ENCODE measurements around the gene LHPP. TPM values are rescaled to one million over a fixed set of nuclear protein-coding genes. Genes with fewer than 3 reads are reported as not detected.

Gene LHPP
- total RNA-seq, 4 donors from 2014 or later = 12.3 to 25.0 (median 16.2) TPM

DNA sequence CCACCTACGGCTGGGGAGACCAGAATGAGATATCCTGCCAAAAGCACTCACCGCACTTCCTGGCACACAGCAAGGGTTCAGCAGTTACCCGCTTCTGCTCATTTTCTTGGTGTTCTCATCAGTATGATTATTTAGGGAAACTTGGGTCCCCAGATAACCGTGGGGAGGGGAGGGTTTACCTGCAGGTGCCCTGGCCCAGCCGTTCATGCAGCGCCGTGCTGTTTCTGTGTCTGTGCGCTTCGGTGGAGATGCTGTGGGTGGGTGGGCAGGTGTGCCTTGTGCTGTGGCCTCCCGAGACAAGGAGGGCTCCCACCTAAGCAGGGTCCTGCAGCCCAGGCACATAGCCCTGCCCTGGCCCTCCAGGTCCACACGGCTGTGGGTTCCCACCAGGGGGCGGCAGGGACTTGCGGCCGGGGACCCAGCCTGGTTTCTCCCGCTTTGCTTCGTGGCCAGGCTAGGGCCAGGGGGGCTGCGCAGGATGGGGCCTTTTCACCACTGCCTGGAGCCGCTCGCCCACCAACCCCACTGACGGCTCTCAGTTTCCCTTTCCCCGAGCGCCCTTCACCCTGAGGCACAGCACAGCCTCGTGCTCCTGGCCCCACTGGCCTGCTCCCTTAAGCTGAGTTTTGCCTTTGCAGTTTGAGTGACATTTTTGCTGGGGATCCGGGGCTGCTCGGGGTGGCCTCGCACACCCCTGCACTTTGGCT, 78.5 kb downstream of the LHPP start:
- Histone ChIP-seq H3K27me3 (no peaks in the 10 kb centered on the region), H3K4me3 (no peak overlapping the region), H3K4me1 (peaks cover 0 to 20% (median 0%) of the 10 kb centered on the region in 3 donors), H3K27ac (peak overlapping the region in 1 of 4 donors; percentile 20), H3K36me3 (no peaks in the 10 kb centered on the region), H3K9me3 (no peaks in the 10 kb centered on the region)
- no peak for TF ChIP-seq POLR2A (IDR thresholded peaks at IDR 0.05)
- TF ChIP-seq, protein P1, sequence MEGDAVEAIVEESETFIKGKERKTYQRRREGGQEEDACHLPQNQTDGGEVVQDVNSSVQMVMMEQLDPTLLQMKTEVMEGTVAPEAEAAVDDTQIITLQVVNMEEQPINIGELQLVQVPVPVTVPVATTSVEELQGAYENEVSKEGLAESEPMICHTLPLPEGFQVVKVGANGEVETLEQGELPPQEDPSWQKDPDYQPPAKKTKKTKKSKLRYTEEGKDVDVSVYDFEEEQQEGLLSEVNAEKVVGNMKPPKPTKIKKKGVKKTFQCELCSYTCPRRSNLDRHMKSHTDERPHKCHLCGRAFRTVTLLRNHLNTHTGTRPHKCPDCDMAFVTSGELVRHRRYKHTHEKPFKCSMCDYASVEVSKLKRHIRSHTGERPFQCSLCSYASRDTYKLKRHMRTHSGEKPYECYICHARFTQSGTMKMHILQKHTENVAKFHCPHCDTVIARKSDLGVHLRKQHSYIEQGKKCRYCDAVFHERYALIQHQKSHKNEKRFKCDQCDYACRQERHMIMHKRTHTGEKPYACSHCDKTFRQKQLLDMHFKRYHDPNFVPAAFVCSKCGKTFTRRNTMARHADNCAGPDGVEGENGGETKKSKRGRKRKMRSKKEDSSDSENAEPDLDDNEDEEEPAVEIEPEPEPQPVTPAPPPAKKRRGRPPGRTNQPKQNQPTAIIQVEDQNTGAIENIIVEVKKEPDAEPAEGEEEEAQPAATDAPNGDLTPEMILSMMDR (IDR thresholded peaks at IDR 0.05) = peak in 3 of 4 experiments; percentile 85 to 97 (median 86)
- ATAC-seq = peak; percentile 73
- 50 to 57% methylated on average over 2 to 6 of the region's 26 CpGs for WGBS, 2 donors (ENCODE audit: low coverage in 1 of 2)

DNA sequence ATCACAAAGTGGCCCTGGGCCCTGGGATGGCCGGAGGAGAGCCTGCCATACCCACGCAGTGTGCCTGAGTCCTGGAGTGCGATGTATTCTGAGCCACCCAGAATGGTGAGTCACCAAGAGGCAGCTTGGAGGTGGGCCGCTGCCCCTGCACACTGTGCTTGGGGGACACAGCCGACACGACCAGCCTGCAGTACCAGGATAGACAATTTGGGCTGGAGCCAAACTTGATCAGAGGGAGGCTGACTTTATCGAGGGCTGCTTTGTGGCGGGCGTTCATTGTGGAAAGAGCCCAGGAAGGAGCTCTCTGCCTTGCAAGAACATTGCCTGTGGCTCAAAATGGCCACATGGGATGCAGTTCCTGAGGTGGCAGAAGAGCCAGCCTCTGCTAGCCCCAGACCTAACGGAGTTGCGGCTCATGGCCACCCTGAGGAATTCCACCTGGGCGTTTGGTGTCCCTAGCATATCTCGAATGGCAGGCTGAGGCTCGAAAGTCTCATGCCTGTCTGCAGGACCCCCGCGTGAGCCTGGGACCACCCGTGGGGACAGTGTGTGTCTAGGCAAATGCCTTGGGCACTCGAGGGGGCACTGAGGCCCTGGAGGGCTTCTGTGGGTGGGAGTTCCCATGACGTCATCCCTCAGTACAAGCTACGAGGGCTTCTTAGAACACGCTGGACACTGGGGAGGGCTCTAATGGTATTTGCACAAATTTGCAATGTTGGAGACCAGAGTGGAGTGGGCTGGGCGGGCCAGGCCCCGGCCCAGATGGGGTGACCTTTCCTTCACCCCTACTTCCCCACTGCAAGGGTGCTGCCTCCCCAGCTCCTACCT, 79.7 kb downstream of the LHPP start:
- Histone ChIP-seq H3K36me3 (no peaks in the 10 kb centered on the region), H3K4me1 (peaks cover 0 to 20% (median 0%) of the 10 kb centered on the region in 3 donors), H3K4me3 (no peak overlapping the region), H3K27me3 (no peaks in the 10 kb centered on the region), H3K9me3 (no peaks in the 10 kb centered on the region), H3K27ac (no peak overlapping the region)
- no peak for TF ChIP-seq POLR2AphosphoS5 (IDR thresholded peaks at IDR 0.05)
- TF ChIP-seq, protein P1 (IDR thresholded peaks at IDR 0.05) = no peak
- TF ChIP-seq EP300 (IDR thresholded peaks at IDR 0.05) = no peak
- no peak for TF ChIP-seq POLR2A (IDR thresholded peaks at IDR 0.05)
- no peak for ATAC-seq
- WGBS, 2 donors (ENCODE audit: low coverage in 1 of 2) = 92 to 93% methylated on average over 2 to 4 of the region's 23 CpGs

DNA sequence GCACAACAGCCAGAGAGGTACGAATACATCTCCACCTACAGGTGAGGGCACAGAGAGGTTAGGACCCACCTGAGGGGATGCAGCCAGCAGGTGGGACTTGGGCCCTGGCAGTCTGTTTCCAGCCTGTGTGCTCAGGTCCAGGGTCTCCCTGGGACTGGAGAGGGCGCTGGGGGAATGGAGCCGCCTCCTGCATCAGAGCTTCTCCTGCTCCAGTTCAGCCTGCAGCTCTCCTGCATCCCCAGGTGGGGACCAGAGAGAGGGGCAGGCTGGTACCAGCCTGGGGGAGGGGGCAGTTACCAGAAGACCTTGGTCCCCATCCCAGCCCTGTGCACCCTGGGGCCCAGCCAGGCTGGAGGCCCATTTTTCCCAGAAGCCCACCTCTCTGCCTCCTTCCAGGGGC, 80.7 kb downstream of the LHPP start:
- Histone ChIP-seq H3K36me3 (no peaks in the 10 kb centered on the region), H3K27me3 (no peaks in the 10 kb centered on the region), H3K9me3 (no peaks in the 10 kb centered on the region), H3K27ac (no peak overlapping the region), H3K4me3 (no peak overlapping the region), H3K4me1 (peaks cover 0 to 15% (median 0%) of the 10 kb centered on the region in 3 donors)
- no peak for ATAC-seq
- TF ChIP-seq POLR2A (IDR thresholded peaks at IDR 0.05) (no peak), POLR2AphosphoS5 (IDR thresholded peaks at IDR 0.05) (no peak), EP300 (IDR thresholded peaks at IDR 0.05) (no peak)
- TF ChIP-seq, protein P1 (IDR thresholded peaks at IDR 0.05) = no peak
- WGBS, 2 donors (ENCODE audit: low coverage in 1 of 2) = no CpG with 5 or more reads among the region's 3 CpGs

DNA sequence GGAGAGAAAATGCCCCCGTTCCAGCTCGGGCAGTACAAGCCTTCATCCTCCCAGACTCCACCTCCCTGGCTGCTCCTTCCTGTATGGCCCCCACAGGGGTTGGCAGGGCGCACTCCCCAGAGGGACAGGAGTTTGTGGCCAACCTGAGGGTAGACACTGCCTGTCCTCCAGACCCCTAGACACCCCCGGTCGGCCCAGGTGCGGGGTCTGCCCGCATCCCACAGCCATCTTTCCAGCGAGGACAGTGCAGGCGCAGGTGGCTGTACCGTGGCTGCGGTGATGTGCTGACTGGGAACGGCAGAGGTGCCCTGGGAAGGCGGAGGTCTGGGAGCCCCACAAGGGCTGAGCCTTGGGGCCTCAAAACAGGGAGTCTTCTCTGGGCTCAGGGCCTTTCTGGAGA, 81.5 kb downstream of the LHPP start:
- Histone ChIP-seq H3K27ac (no peak overlapping the region), H3K36me3 (no peaks in the 10 kb centered on the region), H3K4me1 (peaks cover 0 to 15% (median 0%) of the 10 kb centered on the region in 3 donors), H3K27me3 (no peaks in the 10 kb centered on the region), H3K9me3 (no peaks in the 10 kb centered on the region), H3K4me3 (no peak overlapping the region)
- no CpG with 5 or more reads among the region's 13 CpGs for WGBS, 2 donors (ENCODE audit: low coverage in 1 of 2)
- TF ChIP-seq POLR2AphosphoS5 (IDR thresholded peaks at IDR 0.05) (no peak), EP300 (IDR thresholded peaks at IDR 0.05) (no peak), POLR2A (IDR thresholded peaks at IDR 0.05) (no peak)
- TF ChIP-seq, protein P1 (IDR thresholded peaks at IDR 0.05) = no peak
- ATAC-seq = no peak
